Small intestine (tissue), 7 donors: ENCODE data around the gene PRKCE. TPM values are rescaled to one million over a fixed set of nuclear protein-coding genes. Genes with fewer than 3 reads are reported as not detected.

Experiments
- DNase-seq, 2 donors: peaks; one replicate each; pipeline versions ENCODE4 v3.0.0 to v3.0.0-alpha.2; 2013
- FAIRE-seq: peaks from 2 replicates; lab custom pipeline; 2012; peaks lifted over from hg19 to GRCh38; lab: Jason Lieb, UNC
- H3K27ac ChIP-seq, 3 donors: one replicate each; pipeline ENCODE4 v1.5.1; 2013; ENCODE audit warnings: low read length in 2 of 3, mild to moderate bottlenecking in 2 of 3, control low read depth in 1 of 3, inconsistent platforms in 1 of 3, low read depth in 1 of 3, moderate library complexity in 1 of 3
- H3K27me3 ChIP-seq, 3 donors: one replicate each; pipeline ENCODE4 v1.6.1; 2013; ENCODE audit warnings: low read length in 3 of 3, inconsistent platforms in 1 of 3; ENCODE audit not compliant: control insufficient read depth in 3 of 3, insufficient read depth in 3 of 3
- H3K36me3 ChIP-seq, 3 donors: one replicate each; pipeline ENCODE4 v1.6.1; 2013; ENCODE audit warnings: low read length in 3 of 3, inconsistent platforms in 1 of 3, low read depth in 1 of 3, mild to moderate bottlenecking in 1 of 3, moderate library complexity in 1 of 3; ENCODE audit not compliant: control insufficient read depth in 3 of 3, insufficient read depth in 2 of 3
- H3K4me1 ChIP-seq, 3 donors: one replicate each; pipeline ENCODE4 v1.6.1; 2013; ENCODE audit warnings: low read length in 2 of 3, inconsistent platforms in 1 of 3, low read depth in 1 of 3, mild to moderate bottlenecking in 1 of 3, moderate library complexity in 1 of 3; ENCODE audit not compliant: control insufficient read depth in 3 of 3, insufficient read depth in 2 of 3
- H3K4me3 ChIP-seq, 3 donors: one replicate each; pipeline ENCODE4 v1.5.1; 2013; ENCODE audit warnings: low read length in 3 of 3, control low read depth in 1 of 3, inconsistent platforms in 1 of 3, low read depth in 1 of 3, mild to moderate bottlenecking in 1 of 3, moderate library complexity in 1 of 3
- H3K9me3 ChIP-seq, 2 donors: one replicate each; pipeline ENCODE4 v1.6.1; 2013; ENCODE audit warnings: low read depth in 1 of 2, low read length in 1 of 2; ENCODE audit not compliant: control insufficient read depth in 2 of 2, insufficient read depth in 1 of 2
- WGBS, 3 donors: extraction: QIAGEN DNeasy Blood & Tissue Kit; methylation state at CpG; one replicate each; pipeline ENCODE4 v1.1.7; 2013; 5-methylcytosine and 5-hydroxymethylcytosine counted together
- polyA plus RNA-seq, 4 donors: library from polyadenylated mRNA; stranded (reverse) in 3 of 4; unstranded in 1 of 4; fragments of 200-250 nt in 3 of 4; fragments of 120-200 nt in 1 of 4; gene quantifications; one replicate each; pipeline versions ENCODE4 v1.2.1 to v1.2.3, GENCODE V29; 2013
- donor health status: healthy with polysubstance abuse.
- donor health status: control.
- donor health status: control.
- donor health status: Bipolar disorder and iron deficiency.
- donor health status: healthy.

Gene PRKCE
- polyA plus RNA-seq, 4 donors: 2.2 to 7.1 (median 5.4) TPM

DNA sequence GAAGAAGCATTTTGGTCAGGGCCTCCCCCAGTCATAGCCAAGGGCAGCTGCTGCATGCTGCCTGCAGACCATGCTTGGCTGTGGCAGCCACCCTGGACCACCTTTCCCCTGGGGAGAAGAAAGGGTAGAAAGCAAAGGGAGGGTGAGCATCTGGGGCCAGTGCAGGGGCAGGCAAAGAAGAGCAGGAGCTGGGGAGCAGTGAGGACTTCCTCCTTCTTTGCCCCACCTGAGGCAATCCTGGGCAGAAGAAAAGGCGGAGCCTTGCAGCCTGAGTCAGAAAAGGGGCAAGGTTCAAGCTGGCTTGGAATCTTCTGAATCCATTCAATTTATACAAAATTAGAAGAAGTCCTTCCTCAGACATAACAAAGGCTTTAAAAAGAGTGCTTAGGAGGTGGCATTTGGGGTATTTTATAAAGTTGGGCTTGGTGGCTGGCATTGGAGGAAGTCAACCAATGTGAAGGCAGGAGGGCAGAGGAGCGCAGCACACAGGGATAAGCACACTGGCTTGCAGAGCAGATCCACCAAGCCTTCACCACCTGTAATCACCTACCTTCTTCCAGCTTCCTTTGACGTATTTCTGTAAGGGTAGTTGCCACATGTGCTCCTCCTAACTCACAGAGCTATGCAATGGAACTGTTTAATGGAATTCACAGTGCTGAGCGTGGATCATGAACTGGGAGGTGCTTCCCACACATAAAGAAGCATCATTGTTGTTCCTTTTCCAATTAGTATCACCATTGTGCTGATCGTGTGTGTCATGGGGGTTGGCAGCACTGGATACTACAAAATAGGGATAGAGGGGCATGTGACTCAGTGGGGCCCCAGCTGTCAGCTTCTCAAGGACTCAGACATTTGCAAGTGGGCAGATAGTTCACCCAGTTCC is 491.3 kb downstream of the PRKCE start:
- H3K27me3 ChIP-seq: no peaks in the 10 kb centered on the region
- H3K36me3 ChIP-seq: peaks cover 0 to 6% (median 2%) of the 10 kb centered on the region in 3 donors
- 60 to 71% (median 68%) methylated on average over 5 of the region's 5 CpGs for WGBS, 3 donors
- FAIRE-seq (no peak), DNase-seq (peak; percentile 83 to 88)
- H3K9me3 ChIP-seq: no peaks in the 10 kb centered on the region
- H3K27ac ChIP-seq: peak overlapping the region in 2 of 3 donors; percentile 44 to 59
- H3K4me3 ChIP-seq: no peak overlapping the region
- H3K4me1 ChIP-seq: peaks cover 0 to 20% (median 7%) of the 10 kb centered on the region in 3 donors

DNA sequence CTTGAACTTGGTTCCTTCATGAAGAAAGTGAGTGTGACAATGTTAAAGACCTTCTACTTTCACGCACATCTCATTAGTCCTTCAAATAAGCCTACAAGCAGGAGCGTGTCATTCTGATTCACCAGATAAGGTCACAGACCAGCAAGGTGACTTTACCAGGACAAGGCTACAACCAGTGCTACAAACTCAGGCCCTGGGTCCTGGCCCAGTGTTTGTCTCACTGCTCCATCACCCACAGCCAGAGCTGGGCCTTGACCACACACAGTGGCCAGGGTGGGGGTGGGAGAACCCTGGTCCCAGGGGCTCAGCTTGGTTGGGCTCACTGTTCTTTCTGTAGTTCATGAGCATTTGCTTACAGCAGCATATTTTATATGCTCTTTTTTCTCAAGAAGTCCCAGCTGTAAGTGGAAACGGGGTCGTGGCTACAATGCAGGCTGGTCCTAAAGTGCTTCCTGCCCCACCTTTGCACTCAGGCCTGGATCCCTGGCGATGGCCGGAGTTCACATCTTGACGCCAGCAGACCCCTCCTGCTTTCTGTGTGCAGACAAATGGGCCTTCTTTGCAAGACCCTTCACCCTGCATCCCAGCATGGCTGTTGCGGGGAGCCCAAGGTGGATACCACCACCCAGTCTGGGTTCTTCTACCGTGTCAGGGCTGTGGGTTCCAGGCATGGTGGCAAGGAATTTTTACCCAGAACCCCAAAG is 492.1 kb downstream of the PRKCE start:
- DNase-seq (no peak), FAIRE-seq (no peak)
- Histone ChIP-seq H3K27ac (no peak overlapping the region), H3K36me3 (peaks cover 0 to 8% (median 2%) of the 10 kb centered on the region in 3 donors), H3K9me3 (no peaks in the 10 kb centered on the region), H3K4me1 (peaks cover 0 to 20% (median 7%) of the 10 kb centered on the region in 3 donors), H3K27me3 (no peaks in the 10 kb centered on the region), H3K4me3 (no peak overlapping the region)
- 89 to 93% (median 91%) methylated on average over 9 of the region's 9 CpGs for WGBS, 3 donors

DNA sequence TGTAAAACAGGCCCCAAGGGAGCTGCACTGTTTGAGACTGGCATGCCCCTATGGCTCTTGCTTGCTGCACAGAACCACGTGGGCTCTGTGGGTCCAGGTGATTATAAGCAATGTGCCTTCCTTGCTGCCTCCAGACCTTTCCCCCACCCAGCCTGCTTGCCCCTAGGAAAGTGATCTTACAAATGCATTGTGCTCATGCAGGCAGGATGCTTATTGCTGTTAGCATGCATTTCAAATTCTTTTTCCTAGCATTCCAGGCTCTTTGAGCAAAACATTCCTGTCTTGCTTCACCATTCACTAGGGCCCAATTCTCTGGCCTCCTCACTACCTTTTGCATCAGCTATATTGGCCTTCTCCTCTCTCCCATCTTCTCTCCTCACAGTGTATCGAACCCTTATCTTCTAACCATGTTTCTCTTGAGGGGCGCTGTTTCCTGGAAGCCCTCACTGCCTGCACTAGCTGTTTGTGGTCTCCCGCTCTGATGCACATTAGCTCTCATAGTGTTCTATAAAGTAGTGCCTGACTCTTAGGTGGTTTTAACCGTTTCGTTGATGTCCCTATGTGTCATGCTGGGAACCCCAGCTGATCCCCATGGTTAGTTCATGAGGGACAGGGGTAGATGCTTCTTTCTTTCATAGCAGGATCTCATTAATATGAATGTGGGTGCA is 492.8 kb downstream of the PRKCE start:
- H3K4me3 ChIP-seq: no peak overlapping the region
- peaks cover 0 to 8% (median 2%) of the 10 kb centered on the region in 3 donors for H3K36me3 ChIP-seq
- no peak for FAIRE-seq
- H3K27me3 ChIP-seq: no peaks in the 10 kb centered on the region
- H3K9me3 ChIP-seq: no peaks in the 10 kb centered on the region
- peaks cover 0 to 20% (median 7%) of the 10 kb centered on the region in 3 donors for H3K4me1 ChIP-seq
- no peak overlapping the region for H3K27ac ChIP-seq
- 89 to 91% (median 90%) methylated on average over 6 of the region's 6 CpGs for WGBS, 3 donors
- DNase-seq: peak in 1 of 2 donors; percentile 24

DNA sequence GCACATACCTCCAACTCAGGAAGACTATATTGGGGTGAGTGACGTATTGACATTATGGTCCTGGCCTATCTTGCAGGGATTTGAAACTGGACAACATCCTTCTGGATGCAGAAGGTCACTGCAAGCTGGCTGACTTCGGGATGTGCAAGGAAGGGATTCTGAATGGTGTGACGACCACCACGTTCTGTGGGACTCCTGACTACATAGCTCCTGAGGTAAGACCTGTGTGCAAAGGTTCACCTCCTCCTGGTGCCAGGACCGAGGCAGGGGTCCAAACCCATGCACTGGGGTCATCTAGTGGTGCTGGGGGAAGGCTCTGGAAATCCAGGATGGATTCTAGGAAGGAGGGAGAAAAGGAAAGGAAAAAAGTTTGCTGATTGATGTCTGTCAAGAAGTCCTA is 493.5 kb downstream of the PRKCE start:
- peaks cover 0 to 18% (median 7%) of the 10 kb centered on the region in 3 donors for H3K4me1 ChIP-seq
- FAIRE-seq: no peak
- no peaks in the 10 kb centered on the region for H3K9me3 ChIP-seq
- no peak overlapping the region for H3K27ac ChIP-seq
- 88 to 91% (median 91%) methylated on average over 5 of the region's 5 CpGs for WGBS, 3 donors
- no peak for DNase-seq
- peaks cover 0 to 8% (median 2%) of the 10 kb centered on the region in 3 donors for H3K36me3 ChIP-seq
- no peaks in the 10 kb centered on the region for H3K27me3 ChIP-seq
- H3K4me3 ChIP-seq: no peak overlapping the region

DNA sequence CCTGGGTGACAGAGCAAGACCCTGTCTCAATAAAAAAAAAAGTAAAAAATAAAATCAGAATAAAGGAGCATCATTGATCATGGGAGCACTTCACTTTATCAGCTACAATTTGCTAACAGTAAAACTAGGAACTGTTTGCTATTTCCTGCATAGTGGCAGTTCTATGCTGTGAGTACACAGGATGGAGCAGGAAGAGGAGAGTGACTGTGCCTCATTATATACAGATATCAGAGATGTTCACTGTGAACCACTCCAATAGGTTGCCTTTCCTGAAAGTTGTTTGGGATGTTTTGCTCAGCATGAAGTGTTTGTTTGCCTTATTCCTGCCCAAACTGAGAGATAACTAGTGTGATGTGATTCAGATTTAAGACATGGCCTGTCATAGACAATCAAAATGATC is 494.4 kb downstream of the PRKCE start:
- Histone ChIP-seq H3K27ac (no peak overlapping the region), H3K27me3 (no peaks in the 10 kb centered on the region), H3K9me3 (no peaks in the 10 kb centered on the region), H3K4me3 (no peak overlapping the region), H3K4me1 (peaks cover 0 to 18% (median 7%) of the 10 kb centered on the region in 3 donors), H3K36me3 (peaks cover 0 to 9% (median 2%) of the 10 kb centered on the region in 3 donors)
- no peak for DNase-seq
- FAIRE-seq: no peak

DNA sequence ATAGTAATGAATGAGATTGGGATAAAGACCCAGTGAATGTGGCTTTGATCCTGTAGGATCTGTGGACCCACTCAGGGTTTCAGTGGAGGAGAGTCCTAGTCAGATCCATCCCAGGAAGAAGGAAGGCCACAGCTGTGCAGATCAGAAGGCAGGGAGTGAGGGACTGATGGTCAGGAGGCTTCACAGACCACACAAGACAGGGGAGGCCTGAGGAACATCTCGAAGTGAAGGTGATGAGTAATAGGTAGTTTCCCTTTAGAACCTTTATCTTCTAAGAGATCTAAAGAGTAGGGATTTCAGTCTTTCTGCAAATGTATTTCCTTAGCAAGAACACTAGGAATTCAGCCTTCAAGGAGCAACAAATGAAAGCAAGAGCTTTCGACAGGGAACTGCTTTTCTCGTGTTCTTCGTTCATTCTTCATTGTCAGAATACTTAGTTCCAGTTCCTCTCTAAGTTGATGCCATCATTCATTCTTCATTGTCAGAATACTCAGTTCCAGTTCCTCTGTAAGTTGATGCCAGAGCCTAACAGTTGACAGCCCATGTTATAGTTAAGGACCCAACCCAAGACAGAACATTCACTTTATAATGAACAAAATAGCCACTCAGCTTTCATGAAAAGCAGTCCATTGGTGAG is 495.5 kb downstream of the PRKCE start:
- Histone ChIP-seq H3K9me3 (no peaks in the 10 kb centered on the region), H3K27me3 (no peaks in the 10 kb centered on the region), H3K27ac (no peak overlapping the region), H3K4me3 (no peak overlapping the region), H3K36me3 (peaks cover 0 to 16% (median 2%) of the 10 kb centered on the region in 3 donors), H3K4me1 (peaks cover 0 to 17% (median 7%) of the 10 kb centered on the region in 3 donors)
- DNase-seq (no peak), FAIRE-seq (no peak)
- 70 to 77% (median 71%) methylated on average over 4 of the region's 4 CpGs for WGBS, 3 donors

DNA sequence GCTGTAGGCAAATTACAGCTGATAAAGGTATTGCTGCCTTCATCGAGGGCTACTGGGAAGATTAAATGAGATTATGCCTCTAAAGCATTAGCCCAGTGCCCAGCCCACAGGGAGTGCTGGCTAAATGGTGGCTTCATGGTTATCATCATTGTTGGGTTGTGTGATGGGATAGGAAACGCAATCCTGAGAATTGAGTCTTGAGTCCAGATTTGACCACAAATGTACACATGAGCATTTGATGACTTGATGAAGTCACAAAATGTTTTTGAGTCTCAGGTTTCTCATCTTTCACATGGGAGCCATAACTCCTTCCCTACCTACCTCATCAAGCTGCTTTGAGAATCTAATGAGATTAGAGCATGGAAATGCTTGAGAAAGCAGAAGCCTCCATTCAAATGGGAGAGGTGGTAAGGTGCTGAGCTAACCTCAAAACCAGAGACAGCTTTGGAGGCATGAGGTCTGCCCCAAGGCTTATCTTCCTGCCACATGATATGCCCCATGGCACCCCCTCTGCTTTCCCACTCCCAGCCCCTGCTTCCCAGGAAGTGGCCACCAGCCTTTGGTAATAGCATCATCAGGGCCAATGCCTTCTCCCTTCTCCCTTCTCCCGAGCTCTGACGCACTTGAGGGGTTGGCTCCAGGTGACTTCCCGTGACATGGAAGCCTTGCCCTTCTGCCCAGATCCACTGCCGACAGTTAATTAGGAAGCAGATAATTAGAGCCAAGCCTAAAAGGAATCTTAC is 496.3 kb downstream of the PRKCE start:
- WGBS, 3 donors: 95 to 97% (median 96%) methylated on average over 6 of the region's 6 CpGs
- DNase-seq: no peak
- Histone ChIP-seq H3K9me3 (no peaks in the 10 kb centered on the region), H3K27me3 (no peaks in the 10 kb centered on the region), H3K27ac (no peak overlapping the region), H3K4me3 (no peak overlapping the region), H3K4me1 (peaks cover 0 to 10% (median 4%) of the 10 kb centered on the region in 3 donors), H3K36me3 (peaks cover 0 to 20% (median 2%) of the 10 kb centered on the region in 3 donors)
- FAIRE-seq: no peak
